ENCODE measurements around the gene RAB4A. TPM values are rescaled to one million over a fixed set of nuclear protein-coding genes. Genes with fewer than 3 reads are reported as not detected.

Gene RAB4A
- total and polyA plus RNA-seq, 9 of the 15 experiments (the other 6 are each of a cell fraction or from before 2014, with no cell fraction given) = 8.3 to 61.0 (median 26.7) TPM

DNA sequence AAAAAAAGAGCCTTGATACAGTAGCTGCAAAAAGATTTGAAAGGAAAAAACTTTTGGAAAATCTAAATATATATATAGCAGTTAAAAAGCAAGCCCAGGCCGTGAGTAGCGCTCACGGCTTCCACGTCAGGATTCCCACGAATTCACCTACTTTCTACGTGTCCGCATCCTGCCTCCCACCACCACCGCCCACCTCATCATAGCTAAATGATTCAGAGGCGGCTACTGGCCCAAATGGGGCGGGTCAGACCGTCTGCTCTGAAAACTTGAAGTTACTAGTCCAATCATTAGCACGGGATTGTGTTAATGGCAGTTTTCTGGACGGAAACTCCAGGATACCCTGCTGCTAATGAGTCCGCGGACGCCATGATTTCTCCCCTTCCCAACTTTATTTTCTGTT lies 73.2 kb downstream of the RAB4A start:
- no peak for ATAC-seq
- Histone ChIP-seq H3K27ac (ENCODE audit: extremely low read depth, low read depth, low read length) (no peak overlapping the region), H3K27me3 (ENCODE audit: control insufficient read depth in 2 of 2, insufficient read depth in 2 of 2, low read length in 2 of 2) (peaks cover 5% of the 10 kb centered on the region in 2 experiments; a peak in 3 of 5 replicates), H3K9me1 (ENCODE audit: control insufficient read depth, insufficient read depth, low read length) (no peaks in the 10 kb centered on the region), H2AFZ (ENCODE audit: low read depth, low read length) (no peak overlapping the region; the same call in 1 of the 2 replicates), H3K9ac (ENCODE audit: insufficient read depth in 1 of 2, low read depth in 2 of 2, low read length in 2 of 2) (no peak overlapping the region), H3K9me3 (replicated peaks; ENCODE audit: control insufficient read depth, insufficient read depth, low read depth, low read length) (peaks cover 7% of the 10 kb centered on the region), H4K20me1 (replicated peaks; ENCODE audit: control insufficient read depth, insufficient read depth, low read length) (0 out of 2 replicates have a peak, but pooled peaks cover 4% of the 10 kb centered on the region), H3K4me1 (replicated peaks in 1 of 2; ENCODE audit: control insufficient read depth in 2 of 2, insufficient read depth in 2 of 2, low read length in 2 of 2) (peaks cover 24 to 29% of the 10 kb centered on the region in 2 experiments; a peak in 4 of 5 replicates), H3K4me3 (no peak overlapping the region), H3K4me2 (ENCODE audit: insufficient read depth, low read length) (no peak overlapping the region), H3K36me3 (ENCODE audit: control insufficient read depth, insufficient read depth, low read length) (peaks cover 8% of the 10 kb centered on the region; the same call in 2 of the 3 replicates), H3K79me2 (ENCODE audit: control insufficient read depth, insufficient read depth, low read length) (peaks cover 31% of the 10 kb centered on the region)
- ChIA-PET POLR2A (interaction anchor here (0.6 to 1.3 kb wide), 4 partner anchors 9 to 233 kb away, joined by 3 to 4 read pairs (median 4); no protein-coding TSS in a partner anchor), CTCF (ENCODE audit: low intra/inter-chr PET ratio) (no interaction called here)
- FAIRE-seq = no peak
- BruUV-seq (replicated peaks) = no TSS peak
- in situ Hi-C loops (cut with MboI) (no loop called here), intact Hi-C loops (cut with micrococcal nuclease) (loop anchor here (5.0 kb wide), 1 partner anchor 163 kb away; the partner anchor contains the start of gene NUP133)
- TF ChIP-seq EGR1 (conservative IDR thresholded peaks at IDR 0.05) (peak; percentile 54; the same call in 1 of the 2 replicates), ZNF347 (CRISPR knock-in tag; IDR thresholded peaks at IDR 0.05; ENCODE audit: low read depth) (no peak)
- WGBS (ENCODE audit: insufficient coverage, low coverage, missing lambda C conversion rate) = 77% methylated on average over 16 of the region's 16 CpGs
- DNase-seq (ENCODE audit: extremely low read depth in 1 of 4, low spot score in 3 of 4) = no peak

DNA sequence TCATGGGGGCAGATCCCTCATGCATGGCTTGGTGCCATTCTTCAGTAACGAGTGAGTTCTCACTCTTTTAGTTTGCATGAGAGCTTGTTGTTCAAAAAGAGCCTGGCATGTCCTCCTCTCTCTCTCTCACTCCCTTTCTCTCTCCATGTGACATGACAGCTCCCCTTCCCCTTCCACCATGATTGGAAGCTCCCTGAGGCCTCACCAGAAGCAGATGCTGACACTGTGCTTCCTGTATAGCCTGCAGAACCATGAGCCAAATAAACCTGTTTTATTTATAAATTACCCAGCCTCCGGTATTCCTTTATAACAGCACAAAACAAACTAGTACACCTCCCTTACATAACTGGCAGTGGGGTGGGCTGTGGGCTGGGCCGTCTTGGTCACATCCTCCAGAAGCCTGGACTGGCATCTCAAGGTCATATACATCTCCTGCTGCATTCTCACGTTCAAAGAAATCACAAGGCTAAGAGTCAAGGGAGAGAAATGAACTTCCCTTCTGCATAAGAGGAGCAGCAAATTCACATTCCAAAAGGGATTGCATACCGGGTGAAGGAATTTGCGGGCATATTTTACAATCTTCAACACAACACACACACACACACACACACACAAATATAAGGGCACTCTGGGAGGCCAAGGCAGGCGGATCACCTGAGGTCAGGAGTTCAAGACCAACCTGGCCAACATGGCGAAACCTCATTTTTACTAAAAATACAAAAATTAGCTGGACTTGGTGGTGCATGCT lies 74.2 kb downstream of the RAB4A start:
- Histone ChIP-seq H4K20me1 (replicated peaks; ENCODE audit: control insufficient read depth, insufficient read depth, low read length) (0 out of 2 replicates have a peak, but pooled peaks cover 4% of the 10 kb centered on the region), H3K27ac (ENCODE audit: extremely low read depth, low read depth, low read length) (no peak overlapping the region), H3K9ac (ENCODE audit: insufficient read depth in 1 of 2, low read depth in 2 of 2, low read length in 2 of 2) (no peak overlapping the region), H3K36me3 (ENCODE audit: control insufficient read depth, insufficient read depth, low read length) (no peaks in the 10 kb centered on the region), H3K79me2 (ENCODE audit: control insufficient read depth, insufficient read depth, low read length) (peaks cover 22% of the 10 kb centered on the region), H3K4me3 (no peak overlapping the region), H3K9me1 (ENCODE audit: control insufficient read depth, insufficient read depth, low read length) (no peaks in the 10 kb centered on the region), H3K9me3 (replicated peaks; ENCODE audit: control insufficient read depth, insufficient read depth, low read depth, low read length) (peaks cover 7% of the 10 kb centered on the region; the same call in 1 of the 2 replicates), H2AFZ (ENCODE audit: low read depth, low read length) (no peak overlapping the region), H3K27me3 (ENCODE audit: control insufficient read depth in 2 of 2, insufficient read depth in 2 of 2, low read length in 2 of 2) (peaks cover 5% of the 10 kb centered on the region in 2 experiments; a peak in 3 of 5 replicates), H3K4me1 (replicated peaks in 1 of 2; ENCODE audit: control insufficient read depth in 2 of 2, insufficient read depth in 2 of 2, low read length in 2 of 2) (peaks cover 23 to 30% of the 10 kb centered on the region in 2 experiments; a peak in 4 of 5 replicates), H3K4me2 (ENCODE audit: insufficient read depth, low read length) (no peak overlapping the region)
- no TSS peak for BruUV-seq (replicated peaks)
- ATAC-seq (no peak), DNase-seq (ENCODE audit: extremely low read depth in 1 of 4, low spot score in 3 of 4) (no peak), FAIRE-seq (no peak)
- intact Hi-C loops (cut with micrococcal nuclease) (loop anchor here (5.0 kb wide), 1 partner anchor 162 kb away; the partner anchor contains the start of gene NUP133), in situ Hi-C loops (cut with MboI) (no loop called here)
- WGBS (ENCODE audit: insufficient coverage, low coverage, missing lambda C conversion rate) = 33% methylated on average over 8 of the region's 8 CpGs
- TF ChIP-seq TRIM24 (IDR thresholded peaks at IDR 0.05) (peak; percentile 9 to 65; a peak in 3 of 4 replicates), ZNF316 (IDR thresholded peaks at IDR 0.05) (peak; percentile 76), ZNF75A (CRISPR knock-in tag; IDR thresholded peaks at IDR 0.05) (no peak), KHSRP (IDR thresholded peaks at IDR 0.05) (no peak), TRIM28 (IDR thresholded peaks at IDR 0.05) (peak; percentile 46; the same call in 1 of the 2 replicates)
- CTCF ChIA-PET (ENCODE audit: low intra/inter-chr PET ratio) = no interaction called here
- POLR2A ChIA-PET = interaction anchor here (0.6 to 1.3 kb wide), 5 partner anchors 10 to 232 kb away, joined by 3 to 6 read pairs (median 4); partner anchors contain the start of gene NUP133
